Measurements from ENCODE around the gene MLC1.

GRCh38 chr22:50030297-50031188 is 54.7 kb downstream of the MLC1 start:
- TF ChIP-seq, protein P1, sequence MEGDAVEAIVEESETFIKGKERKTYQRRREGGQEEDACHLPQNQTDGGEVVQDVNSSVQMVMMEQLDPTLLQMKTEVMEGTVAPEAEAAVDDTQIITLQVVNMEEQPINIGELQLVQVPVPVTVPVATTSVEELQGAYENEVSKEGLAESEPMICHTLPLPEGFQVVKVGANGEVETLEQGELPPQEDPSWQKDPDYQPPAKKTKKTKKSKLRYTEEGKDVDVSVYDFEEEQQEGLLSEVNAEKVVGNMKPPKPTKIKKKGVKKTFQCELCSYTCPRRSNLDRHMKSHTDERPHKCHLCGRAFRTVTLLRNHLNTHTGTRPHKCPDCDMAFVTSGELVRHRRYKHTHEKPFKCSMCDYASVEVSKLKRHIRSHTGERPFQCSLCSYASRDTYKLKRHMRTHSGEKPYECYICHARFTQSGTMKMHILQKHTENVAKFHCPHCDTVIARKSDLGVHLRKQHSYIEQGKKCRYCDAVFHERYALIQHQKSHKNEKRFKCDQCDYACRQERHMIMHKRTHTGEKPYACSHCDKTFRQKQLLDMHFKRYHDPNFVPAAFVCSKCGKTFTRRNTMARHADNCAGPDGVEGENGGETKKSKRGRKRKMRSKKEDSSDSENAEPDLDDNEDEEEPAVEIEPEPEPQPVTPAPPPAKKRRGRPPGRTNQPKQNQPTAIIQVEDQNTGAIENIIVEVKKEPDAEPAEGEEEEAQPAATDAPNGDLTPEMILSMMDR (IDR thresholded peaks at IDR 0.05), result peak; percentile 97
- TF ChIP-seq ZFX (IDR thresholded peaks at IDR 0.05; ENCODE audit: borderline replicate concordance), result no peak
